Endothelial cell of umbilical vein (primary cell): ENCODE measurements around the gene HNRNPM. TPM values are rescaled to one million over a fixed set of nuclear protein-coding genes. Genes with fewer than 3 reads are reported as not detected.
"Not testable (repeated sequence)": the region's sequence is repeated elsewhere in the genome, so short reads cannot be mapped to it uniquely, and the experiment has no call there.

Experiments
- BruUV-seq: library from RNA; stranded (reverse); fragments of 400-500 nt; replicated peaks from 2 replicates; lab custom pipeline; 2021; lab: Mats Ljungman, UMichigan
- CTCF ChIA-PET: fragments of 300-600, 350-600 bp; sonication (Branson Sonifier 250); formaldehyde crosslinking; loops from one replicate; lab custom pipeline; 2021; ENCODE audit warnings: antibody characterized with exemption, inconsistent platforms; lab: Charles Lee
- POLR2A ChIA-PET: fragments of 300-600, 350-600 bp; sonication (Branson Sonifier 250); formaldehyde crosslinking; loops from one replicate; lab custom pipeline; 2021; ENCODE audit warnings: antibody characterized with exemption, inconsistent platforms; lab: Charles Lee
- DNase-seq: peaks from one replicate; pipeline ENCODE4 v3.0.0-alpha.2; 2011; ENCODE audit warnings: low read depth, low spot score
- FAIRE-seq: peaks from 2 replicates; lab custom pipeline; 2011; peaks lifted over from hg19 to GRCh38; lab: Jason Lieb, UNC
- H2AFZ ChIP-seq: 2 replicates; pipeline ENCODE4 v1.6.0; 2012; ENCODE audit warnings: low read depth, low read length, control low read depth, inconsistent platforms
- H3K27ac ChIP-seq: 2 replicates; pipeline ENCODE4 v1.5.1; 2011; ENCODE audit warnings: low read depth, mild to moderate bottlenecking, control low read depth, low read length, moderate library complexity; ENCODE audit not compliant: insufficient read depth
- H3K27me3 ChIP-seq, 2 experiments: 2 replicates each; pipeline versions ENCODE4 v1.6.0 to v1.6.1; 2011; ENCODE audit warnings: low read length in 2 of 2, mixed read lengths in 1 of 2; ENCODE audit not compliant: control insufficient read depth in 2 of 2, insufficient read depth in 2 of 2
- H3K36me3 ChIP-seq, 2 experiments: 2 replicates in 1 of 2; 3 replicates in 1 of 2; pipeline ENCODE4 v1.5.1; 2011; ENCODE audit warnings: low read length in 2 of 2, mild to moderate bottlenecking in 1 of 2, moderate library complexity in 1 of 2; ENCODE audit not compliant: control insufficient read depth in 2 of 2, insufficient read depth in 2 of 2; ENCODE audit errors: extremely low read depth in 1 of 2
- H3K4me1 ChIP-seq: 3 replicates; pipeline ENCODE4 v1.5.1; 2011; ENCODE audit warnings: mild to moderate bottlenecking, low read length; ENCODE audit not compliant: control insufficient read depth, insufficient read depth; ENCODE audit errors: extremely low read depth
- H3K4me2 ChIP-seq: 2 replicates; pipeline ENCODE4 v1.6.1; 2011; ENCODE audit warnings: low read length, control low read depth, mixed read lengths; ENCODE audit not compliant: insufficient read depth
- H3K4me3 ChIP-seq, 3 experiments: fragments of 200-600 bp in 1 of 3; sonication (generic), shearing (Covaris generic) in 1 of 3; replicated peaks in 1 of 3; 2 replicates each; pipeline ENCODE4 v1.5.1; 2011 to 2016; ENCODE audit warnings: control low read depth in 3 of 3, low read length in 3 of 3, mild to moderate bottlenecking in 2 of 3, inconsistent platforms in 1 of 3, low read depth in 1 of 3, moderate library complexity in 1 of 3; ENCODE audit not compliant: insufficient read depth in 1 of 3
- H3K79me2 ChIP-seq: 2 replicates; pipeline ENCODE4 v1.6.0; 2012; ENCODE audit warnings: low read length, inconsistent platforms; ENCODE audit not compliant: control insufficient read depth, insufficient read depth
- H3K9ac ChIP-seq: replicated peaks from 2 replicates; pipeline ENCODE3; 2011; ENCODE audit warnings: low read length, control low read depth; ENCODE audit not compliant: insufficient read depth; ENCODE audit errors: extremely low read depth
- H3K9me1 ChIP-seq: replicated peaks from 3 replicates; pipeline ENCODE4 v1.6.0; 2011; ENCODE audit warnings: mild to moderate bottlenecking, low read length; ENCODE audit not compliant: control insufficient read depth, insufficient read depth; ENCODE audit errors: extremely low read depth
- H3K9me3 ChIP-seq: replicated peaks from 2 replicates; pipeline ENCODE4 v1.5.1; 2012; ENCODE audit warnings: low read length, inconsistent platforms; ENCODE audit not compliant: control insufficient read depth, insufficient read depth
- H4K20me1 ChIP-seq: replicated peaks from 2 replicates; pipeline ENCODE3; 2011; ENCODE audit warnings: mild to moderate bottlenecking, low read length; ENCODE audit not compliant: control insufficient read depth, insufficient read depth; ENCODE audit errors: extremely low read depth
- CTCF ChIP-seq, 2 donors: IDR thresholded peaks; 1 replicate in 1 of 2; 2 replicates in 1 of 2; pipeline ENCODE4 v1.5.1; 2011; ENCODE audit warnings: low read length in 2 of 2, mild to moderate bottlenecking in 2 of 2, moderate library complexity in 2 of 2, control low read depth in 1 of 2, inconsistent platforms in 1 of 2, low read depth in 1 of 2; ENCODE audit not compliant: insufficient read depth in 1 of 2; ENCODE audit errors: extremely low read depth in 1 of 2
- GATA2 ChIP-seq: IDR thresholded peaks from 2 replicates; pipeline ENCODE4 v1.7.0; 2011; ENCODE audit warnings: low read depth, mild to moderate bottlenecking, moderate library complexity, mixed read lengths, low read length; ENCODE audit not compliant: insufficient read length, insufficient read depth
- JUN ChIP-seq: IDR thresholded peaks from 2 replicates; pipeline ENCODE4 v1.6.1; 2011; ENCODE audit warnings: borderline replicate concordance, low read depth; ENCODE audit not compliant: insufficient read length, insufficient read depth
- dilution Hi-C: fragments of 300-500 bp; cut with MboI; formaldehyde crosslinking; loops from one replicate; pipeline ENCODE4 v1.15.0; 2019; ENCODE audit warnings: low sequenced_read_pairs; ENCODE audit not compliant: extremely low pct_ligation_motif_present
- intact Hi-C: fragments of 100-400 bp; cut with micrococcal nuclease; formaldehyde crosslinking; loops from one replicate; pipeline ENCODE4 v1.10.0; 2022
- polyA plus RNA-seq, 4 experiments: library from polyadenylated mRNA; depleted of rRNA in 3 of 4; stranded (reverse) in 3 of 4; unstranded in 1 of 4; fragments of >200 nt; gene quantifications; 2 replicates each; pipeline versions ENCODE4 v1.2.1 to v1.2.3, GENCODE V29; 2011 to 2012; ENCODE audit warnings: missing spikeins in 1 of 4
- total RNA-seq: library from RNA; stranded (reverse); gene quantifications from 2 replicates; pipeline ENCODE4 v1.2.3, GENCODE V29; 2021
- TF ChIP-seq, protein P1 (sequence below): IDR thresholded peaks from 2 replicates; pipeline ENCODE4 v1.6.1; 2011; ENCODE audit not compliant: insufficient read depth, insufficient read length

HNRNPM gene
- total and polyA plus RNA-seq, 2 donors (not counting 3 experiments of a cell fraction or from before 2014, with no cell fraction given) = 244 to 301 TPM

GRCh38 chr19:8438236-8438635 is 6.5 kb upstream of the HNRNPM start:
- ChIA-PET CTCF (interaction anchor here (0.8 kb wide), 1 partner anchor 14 kb away, joined by 3 read pairs; no protein-coding TSS in a partner anchor), POLR2A (interaction anchor here (0.7 kb wide), 1 partner anchor 135 kb away, joined by 4 read pairs; no protein-coding TSS in a partner anchor)
- Histone ChIP-seq H3K36me3 (no peaks in the 10 kb centered on the region), H3K4me2 (no peak overlapping the region), H3K4me1 (peaks cover 4% of the 10 kb centered on the region), H3K9ac (no peak overlapping the region), H4K20me1 (no peaks in the 10 kb centered on the region), H3K9me3 (no peaks in the 10 kb centered on the region), H2AFZ (no peak overlapping the region), H3K27ac (no peak overlapping the region), H3K4me3 (no peak overlapping the region), H3K27me3 (no peaks in the 10 kb centered on the region), H3K9me1 (no peaks in the 10 kb centered on the region), H3K79me2 (no peaks in the 10 kb centered on the region)
- dilution Hi-C loops = no loop called here
- FAIRE-seq (no peak), DNase-seq (no peak)
- no TSS peak for BruUV-seq
- intact Hi-C loops = no loop called here
- no peak for TF ChIP-seq GATA2

DNA sequence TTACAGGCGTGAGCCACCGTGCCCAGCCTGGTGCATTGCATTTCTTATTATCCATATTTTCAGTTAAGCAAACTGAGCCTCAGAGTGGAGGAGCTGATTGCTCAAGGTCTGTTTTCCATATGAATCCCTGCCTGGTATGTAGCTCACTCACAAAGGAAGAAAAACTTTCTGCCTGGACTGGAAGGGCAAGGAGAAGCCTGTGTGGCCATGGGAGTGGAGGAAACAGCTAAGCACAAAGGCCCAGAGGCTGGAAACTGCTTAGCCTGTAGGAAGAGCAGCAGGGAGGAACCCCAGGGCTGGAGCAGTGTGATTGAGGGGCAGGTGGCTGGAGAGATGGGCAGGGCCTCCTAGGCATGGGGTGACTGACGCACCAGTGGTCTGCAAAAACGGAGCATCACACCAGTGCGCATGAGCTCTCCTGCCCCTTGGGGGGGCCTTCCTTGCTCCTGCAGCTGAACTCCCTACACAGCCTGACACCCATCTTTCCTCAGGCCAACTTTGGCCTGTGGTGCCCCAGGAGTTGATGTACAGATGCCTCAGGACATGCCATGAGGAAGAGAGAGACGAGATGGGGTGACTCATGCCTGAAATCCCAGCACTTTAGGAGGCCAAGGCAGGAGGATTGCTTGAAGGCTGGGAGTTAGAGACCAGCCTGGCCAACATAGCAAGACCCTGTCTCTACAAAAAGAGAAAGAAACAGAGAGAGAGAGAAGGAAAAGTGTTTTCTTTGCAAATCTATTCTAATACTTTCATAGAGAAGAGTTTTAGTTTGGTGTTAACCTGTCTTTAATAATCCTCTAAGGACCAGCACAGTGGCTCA is 2.8 kb upstream of the HNRNPM start:
- Histone ChIP-seq H3K9me1 (no peaks in the 10 kb centered on the region), H3K79me2 (peaks cover 21% of the 10 kb centered on the region), H2AFZ (no peak overlapping the region), H4K20me1 (peaks cover 7% of the 10 kb centered on the region), H3K4me2 (no peak overlapping the region), H3K9me3 (no peaks in the 10 kb centered on the region), H3K36me3 (peaks cover 0 to 6% of the 10 kb centered on the region in 2 experiments), H3K4me3 (no peak overlapping the region), H3K4me1 (peaks cover 16% of the 10 kb centered on the region), H3K27me3 (no peaks in the 10 kb centered on the region), H3K9ac (no peak overlapping the region), H3K27ac (no peak overlapping the region)
- FAIRE-seq = peak; percentile 15
- ChIA-PET POLR2A (no interaction called here), CTCF (interaction anchor here (1.0 to 1.2 kb wide), 4 partner anchors 9 to 29 kb away, joined by 3 to 5 read pairs (median 4); partner anchors contain the start of gene MARCHF2)
- intact Hi-C loops (no loop called here), dilution Hi-C loops (no loop called here)
- DNase-seq = no peak
- TF ChIP-seq, protein P1, sequence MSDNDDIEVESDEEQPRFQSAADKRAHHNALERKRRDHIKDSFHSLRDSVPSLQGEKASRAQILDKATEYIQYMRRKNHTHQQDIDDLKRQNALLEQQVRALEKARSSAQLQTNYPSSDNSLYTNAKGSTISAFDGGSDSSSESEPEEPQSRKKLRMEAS = no peak
- TF ChIP-seq JUN (no peak), GATA2 (no peak), CTCF (IDR thresholded peaks at IDR 0.05; ENCODE audit: extremely low read depth in 1 of 2, insufficient read depth in 1 of 2, low read depth in 1 of 2, low read length in 2 of 2) (no peak)
- BruUV-seq = no TSS peak

DNA sequence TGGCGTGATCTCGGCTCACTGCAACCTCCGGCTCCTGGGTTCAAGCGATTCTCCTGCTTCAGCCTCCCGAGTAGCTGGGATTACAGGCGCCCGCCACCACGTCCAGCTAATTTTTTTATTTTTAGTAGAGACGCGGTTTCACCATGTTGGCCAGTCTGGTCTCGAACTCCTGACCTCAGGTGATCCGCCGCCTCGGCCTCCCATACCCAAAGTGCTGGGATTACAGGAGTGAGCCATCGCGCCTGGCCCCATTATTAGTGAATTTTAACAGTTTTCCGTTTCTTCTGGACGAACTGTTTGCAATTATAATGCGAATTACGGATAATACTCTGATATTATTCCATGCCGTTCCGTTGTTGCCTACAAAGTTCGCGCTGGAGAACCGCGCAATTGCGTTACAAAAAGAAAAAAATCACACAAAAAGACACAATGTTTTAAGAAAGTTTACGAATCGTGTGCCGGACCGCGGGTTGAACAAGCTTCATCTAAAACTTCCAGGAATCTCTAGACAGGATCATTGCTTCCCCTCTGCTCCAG is 567 bp upstream of the HNRNPM start:
- Histone ChIP-seq H3K4me1 (peaks cover 25% of the 10 kb centered on the region), H3K9ac (peak overlapping the region; percentile 99), H3K4me2 (peak overlapping the region; percentile 98), H3K27ac (peak overlapping the region; percentile 93), H3K79me2 (peaks cover 44% of the 10 kb centered on the region), H2AFZ (peak overlapping the region; percentile 98), H3K4me3 (peak overlapping the region; percentile 81 to 86 (median 84)), H4K20me1 (peaks cover 20% of the 10 kb centered on the region), H3K36me3 (peaks cover 0 to 11% of the 10 kb centered on the region in 2 experiments)
- dilution Hi-C loops, H3K9me3 ChIP-seq, FAIRE-seq, H3K9me1 ChIP-seq, DNase-seq, H3K27me3 ChIP-seq: not testable (repeated sequence)
- BruUV-seq = TSS peak; percentile 73
- intact Hi-C loops = loop anchor here (1.0 to 2.0 kb wide), 4 partner anchors 21 to 89 kb away; partner anchors contain the start of gene MARCHF2
- CTCF ChIA-PET = interaction anchor here (0.8 to 1.6 kb wide), 7 partner anchors 12 to 89 kb away, joined by 3 to 16 read pairs (median 6); partner anchors contain the start of gene MARCHF2
- POLR2A ChIA-PET = interaction anchor here (0.8 to 1.2 kb wide), 5 partner anchors 20 to 438 kb away, joined by 3 to 13 read pairs (median 11); partner anchors contain the start of genes MARCHF2 and RAB11B
